ENCODE data around the gene VTCN1.

The VTCN1 gene

GRCh38 chr1:117241512-117241911 is 30.8 kb upstream of the VTCN1 start:
- DNase-seq (ENCODE audit: low read depth, low spot score), result no peak
- no peak overlapping the region for H3K4me3 ChIP-seq (ENCODE audit: low read depth, low read length)
- in situ Hi-C loops (cut with HindIII; ENCODE audit: low sequenced_read_pairs), result no loop called here
- no peak for TF ChIP-seq CTCF (IDR thresholded peaks at IDR 0.05; ENCODE audit: low read depth, low read length)

GRCh38 chr1:117240547-117240946 is 29.8 kb upstream of the VTCN1 start:
- DNase-seq (ENCODE audit: low read depth, low spot score), result no peak
- in situ Hi-C loops (cut with HindIII; ENCODE audit: low sequenced_read_pairs), result no loop called here
- no peak overlapping the region for H3K4me3 ChIP-seq (ENCODE audit: low read depth, low read length)
- no peak for TF ChIP-seq CTCF (IDR thresholded peaks at IDR 0.05; ENCODE audit: low read depth, low read length)

GRCh38 chr1:117239467-117239866 is 28.7 kb upstream of the VTCN1 start:
- in situ Hi-C loops (cut with HindIII; ENCODE audit: low sequenced_read_pairs), result no loop called here
- DNase-seq (ENCODE audit: low read depth, low spot score), result no peak

GRCh38 chr1:117237726-117238381 is 27.1 kb upstream of the VTCN1 start:
- H3K4me3 ChIP-seq (ENCODE audit: low read depth, low read length), result no peak overlapping the region
- no peak for TF ChIP-seq CTCF (IDR thresholded peaks at IDR 0.05; ENCODE audit: low read depth, low read length)

More at GRCh38 chr1:117239467-117239866, 28.7 kb upstream of the VTCN1 start:
- no peak for TF ChIP-seq CTCF (IDR thresholded peaks at IDR 0.05; ENCODE audit: low read depth, low read length)
- H3K4me3 ChIP-seq (ENCODE audit: low read depth, low read length), result no peak overlapping the region

GRCh38 chr1:117235863-117236465 is 25.2 kb upstream of the VTCN1 start:
- no peak for TF ChIP-seq CTCF (IDR thresholded peaks at IDR 0.05; ENCODE audit: low read depth, low read length)
- in situ Hi-C loops (cut with HindIII; ENCODE audit: low sequenced_read_pairs), result no loop called here
- H3K4me3 ChIP-seq (ENCODE audit: low read depth, low read length), result no peak overlapping the region
- DNase-seq (ENCODE audit: low read depth, low spot score), result no peak

More at GRCh38 chr1:117237726-117238381, 27.1 kb upstream of the VTCN1 start:
- DNase-seq (ENCODE audit: low read depth, low spot score), result no peak
- in situ Hi-C loops (cut with HindIII; ENCODE audit: low sequenced_read_pairs), result no loop called here

GRCh38 chr1:117232531-117232930 is 21.8 kb upstream of the VTCN1 start:
- in situ Hi-C loops (cut with HindIII; ENCODE audit: low sequenced_read_pairs), result no loop called here
- DNase-seq (ENCODE audit: low read depth, low spot score), result no peak
- no peak for TF ChIP-seq CTCF (IDR thresholded peaks at IDR 0.05; ENCODE audit: low read depth, low read length)
- no peak overlapping the region for H3K4me3 ChIP-seq (ENCODE audit: low read depth, low read length)
